HG02588 (cell line): Measurements from ENCODE around the gene NRP2.

ENCODE experiments used
- ATAC-seq: cut with Tn5 transposase; IDR thresholded peaks from one replicate; pipeline ENCODE4 v1.9.1; 2021; ENCODE audit warnings: mild to moderate bottlenecking, moderate library complexity; ENCODE audit not compliant: unreplicated experiment

Gene NRP2

DNA sequence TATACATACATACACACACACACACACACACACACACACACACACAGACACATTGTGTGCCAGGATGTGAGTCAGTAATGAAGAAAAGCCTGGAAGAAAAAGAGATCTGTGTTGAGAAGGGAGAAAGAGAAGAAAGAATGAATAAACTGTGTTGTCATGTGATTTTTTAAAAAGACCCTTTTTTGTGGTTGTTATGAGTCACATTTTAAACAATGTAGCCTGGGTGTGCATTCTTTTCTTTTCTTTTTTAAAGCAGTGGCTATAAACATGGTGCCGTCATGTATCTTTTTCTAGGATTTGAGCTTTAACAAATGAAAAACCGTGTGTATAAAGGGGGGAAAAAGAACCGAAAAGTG, 87.2 kb downstream of the NRP2 start:
- ATAC-seq, result no peak

DNA sequence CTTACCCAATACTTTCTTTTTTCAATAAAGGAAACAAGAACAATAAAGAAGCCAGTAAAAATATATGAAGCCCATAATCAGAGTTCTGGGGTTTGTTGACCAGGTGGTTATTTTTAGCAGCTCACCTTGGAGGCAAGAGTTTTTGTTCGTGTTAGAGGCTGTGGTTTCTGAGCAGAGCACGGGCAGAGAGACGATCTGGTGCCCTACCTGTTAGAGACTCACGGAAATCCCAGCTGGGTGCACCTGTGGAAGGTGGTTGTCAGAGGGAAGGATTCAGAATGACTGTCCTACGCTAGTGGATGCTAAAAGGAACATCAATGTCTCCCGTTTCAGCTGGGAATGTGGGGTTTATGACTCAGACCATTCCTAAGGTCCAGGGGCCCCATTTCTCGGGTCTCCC, 87.6 kb downstream of the NRP2 start:
- ATAC-seq, result no peak

DNA sequence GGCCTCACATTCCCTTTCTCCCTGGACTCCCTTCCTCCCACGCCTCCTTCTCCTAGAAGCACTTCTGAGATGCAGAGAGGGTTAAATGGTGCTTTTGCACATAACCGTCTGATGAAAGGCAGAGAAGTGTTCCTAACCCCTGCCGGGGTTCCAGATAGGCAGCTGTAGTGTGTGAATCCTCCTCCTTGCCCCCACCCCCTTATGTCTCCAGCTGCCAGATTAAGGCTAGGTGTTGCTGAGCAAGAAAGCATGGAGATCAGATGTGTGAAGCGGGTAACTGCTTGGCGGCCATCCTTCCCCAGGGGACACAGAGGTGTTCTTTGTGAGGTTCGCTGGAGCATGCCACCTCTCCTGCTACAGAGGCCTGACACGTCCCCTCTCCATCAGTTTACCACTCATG, 88.3 kb downstream of the NRP2 start:
- ATAC-seq, result no peak

DNA sequence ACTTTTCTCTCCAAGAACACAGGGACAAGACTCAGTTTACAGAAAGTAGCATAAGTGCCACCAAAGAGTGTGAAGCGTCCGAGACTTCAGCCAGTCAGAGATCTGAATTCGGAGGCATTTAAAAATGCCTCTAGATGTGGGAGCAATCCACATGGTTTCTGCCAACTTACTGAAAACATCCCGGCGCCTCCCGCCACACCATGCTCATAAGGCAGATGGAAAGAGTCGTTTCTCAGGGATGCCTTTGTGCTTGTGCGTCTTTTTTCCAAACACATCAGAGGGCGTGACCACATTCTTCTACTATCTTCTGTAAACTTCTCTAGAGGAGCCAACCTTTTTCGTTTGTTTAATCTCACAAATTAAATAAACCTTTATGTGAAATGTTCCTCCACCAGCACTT, 88.7 kb downstream of the NRP2 start:
- ATAC-seq, result no peak

DNA sequence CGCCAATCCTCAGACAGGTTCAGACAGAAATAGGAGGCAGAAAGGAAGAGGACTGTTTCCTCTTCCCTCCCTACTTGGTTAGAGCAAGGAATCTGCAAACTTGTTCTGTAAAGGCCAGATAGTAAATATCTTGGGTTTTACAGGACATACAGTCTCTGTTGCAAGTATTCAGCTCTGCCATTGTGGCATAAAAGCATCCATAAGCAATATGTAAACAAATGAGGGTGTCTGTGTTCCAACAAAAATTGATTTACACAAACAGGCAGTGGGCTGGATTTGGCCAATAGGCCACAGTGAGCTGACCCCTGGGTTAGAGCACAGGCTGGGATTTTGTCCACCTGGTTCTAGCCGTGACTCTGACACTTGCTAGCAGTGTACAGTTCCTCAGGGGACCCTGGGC, 89.4 kb downstream of the NRP2 start:
- ATAC-seq, result no peak

DNA sequence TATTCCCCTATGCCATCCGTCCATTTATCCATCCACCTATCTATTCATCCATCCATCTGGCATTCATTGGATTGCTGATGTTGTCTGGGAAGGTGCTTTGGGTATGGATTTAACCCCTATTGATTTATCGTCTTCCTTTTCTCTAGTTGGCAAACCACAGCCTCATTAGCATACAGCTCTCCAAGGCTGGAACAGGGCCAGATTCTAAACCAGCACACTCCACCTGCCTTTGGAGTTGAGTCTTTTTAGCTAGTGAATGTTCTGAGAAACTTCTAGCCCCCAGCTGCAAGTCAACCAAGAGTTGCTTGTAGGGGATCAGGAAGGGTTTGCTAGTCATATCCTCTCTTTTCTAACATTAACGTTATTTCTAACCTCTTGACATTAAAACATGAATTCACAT, 90.7 kb downstream of the NRP2 start:
- ATAC-seq, result no peak

DNA sequence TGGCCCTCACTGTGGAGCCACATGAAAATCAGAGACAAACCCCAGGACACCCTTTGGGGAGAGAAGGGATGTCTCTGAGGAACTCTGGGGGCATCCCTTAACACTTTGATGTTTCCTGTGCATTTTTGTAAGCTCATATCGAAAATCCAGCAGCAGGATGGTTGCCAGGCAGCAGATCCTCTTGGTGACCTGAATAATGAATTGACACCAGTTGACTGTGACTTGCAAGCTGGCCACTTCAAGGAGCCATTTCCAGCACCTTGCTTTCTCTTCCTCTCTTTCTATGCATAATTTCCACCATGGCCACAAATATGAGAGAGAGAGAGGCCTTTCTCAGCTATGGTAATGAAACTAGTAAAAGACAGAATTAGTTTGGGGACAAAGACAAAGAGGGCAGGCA, 91.7 kb downstream of the NRP2 start:
- ATAC-seq, result no peak

DNA sequence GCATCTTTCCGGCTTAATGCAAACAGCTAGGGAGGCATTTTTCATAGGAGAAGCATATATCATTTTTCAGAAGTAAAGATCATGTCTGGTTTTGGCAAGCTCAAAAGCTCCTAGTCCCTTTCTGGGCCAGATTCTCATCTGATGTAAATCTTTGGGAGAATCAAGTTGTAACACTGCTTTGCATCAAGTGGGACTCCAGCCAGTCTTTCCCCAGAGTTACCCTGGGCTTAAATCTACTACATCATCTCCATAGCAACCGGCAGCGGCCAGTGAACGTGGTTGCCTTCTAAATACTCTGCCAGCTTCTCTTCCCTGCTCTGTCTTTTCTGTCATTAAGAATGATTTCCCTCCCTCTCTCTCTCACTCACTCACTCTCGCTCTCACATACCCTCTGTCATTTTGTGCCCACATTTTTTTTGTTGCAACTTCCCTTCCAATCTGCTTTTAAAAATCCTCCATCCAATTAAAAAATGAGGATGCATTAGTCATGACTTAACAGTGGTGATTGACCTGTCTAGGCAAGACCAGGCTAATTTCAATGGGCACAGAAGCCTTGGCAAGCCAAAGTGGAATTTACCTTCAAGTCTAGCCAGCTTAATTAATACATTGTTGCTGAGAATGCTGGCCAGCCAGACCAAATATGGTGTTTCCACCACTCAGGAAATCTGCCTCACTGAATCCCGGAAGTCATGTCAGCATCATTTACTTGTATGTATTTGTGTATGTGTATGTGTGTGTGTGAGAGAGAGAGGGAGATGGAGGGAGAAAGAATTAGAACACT, 93.0 kb downstream of the NRP2 start:
- ATAC-seq, result no peak

DNA sequence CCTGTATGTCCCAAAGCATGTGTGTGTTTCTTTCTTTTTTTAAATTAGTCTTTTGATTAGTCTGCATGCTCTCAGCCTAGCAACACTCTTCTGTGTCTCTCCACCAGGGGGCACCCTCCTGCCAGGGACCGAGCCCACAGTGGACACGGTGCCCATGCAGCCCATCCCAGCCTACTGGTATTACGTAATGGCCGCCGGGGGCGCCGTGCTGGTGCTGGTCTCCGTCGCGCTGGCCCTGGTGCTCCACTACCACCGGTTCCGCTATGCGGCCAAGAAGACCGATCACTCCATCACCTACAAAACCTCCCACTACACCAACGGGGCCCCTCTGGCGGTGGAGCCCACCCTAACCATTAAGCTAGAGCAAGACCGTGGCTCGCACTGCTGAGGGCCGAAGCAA, 93.8 kb downstream of the NRP2 start:
- no peak for ATAC-seq

DNA sequence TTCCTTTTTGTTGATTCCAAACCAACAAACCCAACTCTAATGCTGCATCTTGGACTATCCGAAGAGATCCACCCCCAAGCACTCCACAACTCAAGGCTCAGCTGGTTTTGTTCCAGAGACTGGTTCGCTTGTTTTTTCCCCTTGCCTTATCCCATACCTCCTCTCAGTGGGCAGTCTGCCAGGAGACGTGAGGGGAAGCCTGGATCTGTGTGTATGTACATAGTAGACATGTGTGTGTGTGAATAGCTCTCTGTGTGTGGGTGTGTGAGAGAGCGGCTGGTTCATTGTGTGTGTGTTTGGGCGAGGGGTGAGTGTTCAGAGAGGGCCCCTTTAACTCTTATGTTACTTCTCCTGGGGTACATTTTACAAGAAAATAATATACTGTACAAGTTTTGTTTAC, 94.4 kb downstream of the NRP2 start:
- no peak for ATAC-seq

DNA sequence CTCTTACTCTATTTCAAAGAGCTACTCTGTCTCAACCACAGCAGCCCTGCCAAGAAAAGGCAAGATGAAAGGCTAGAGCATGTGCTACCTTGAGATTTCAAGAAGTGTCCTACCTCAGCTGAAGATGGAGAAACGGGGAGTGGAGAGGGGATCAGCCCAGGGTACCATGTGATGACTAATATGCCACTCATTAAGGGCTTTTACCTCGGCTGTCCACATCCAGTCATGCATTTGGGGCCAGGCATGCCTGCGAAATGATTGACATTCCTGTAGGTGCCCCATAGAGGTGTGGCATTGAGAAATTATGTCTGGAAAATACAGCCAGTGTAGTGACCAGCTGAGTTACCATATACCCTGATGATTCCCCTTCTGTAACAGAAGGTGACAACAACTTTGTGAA, 96.1 kb downstream of the NRP2 start:
- ATAC-seq, result no peak

DNA sequence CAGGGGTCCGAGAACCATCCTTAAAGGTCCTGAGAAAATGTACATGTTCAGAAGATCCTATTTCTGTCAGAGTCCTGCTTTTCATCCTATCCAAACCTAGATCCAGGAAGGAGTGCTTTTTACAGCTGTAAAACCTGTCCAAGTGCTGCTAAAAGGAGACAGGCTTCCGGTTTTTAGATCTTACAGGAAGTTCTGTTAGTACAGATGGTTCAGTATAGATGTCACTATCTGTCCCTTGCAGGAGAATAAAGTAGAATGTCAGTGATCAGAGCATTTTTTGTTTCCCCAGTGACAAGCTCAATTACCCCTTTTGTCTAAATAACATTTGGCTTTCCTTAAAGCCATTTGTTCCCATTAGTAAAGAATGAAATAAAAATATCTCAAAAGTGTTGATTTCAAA, 98.3 kb downstream of the NRP2 start:
- no peak for ATAC-seq

DNA sequence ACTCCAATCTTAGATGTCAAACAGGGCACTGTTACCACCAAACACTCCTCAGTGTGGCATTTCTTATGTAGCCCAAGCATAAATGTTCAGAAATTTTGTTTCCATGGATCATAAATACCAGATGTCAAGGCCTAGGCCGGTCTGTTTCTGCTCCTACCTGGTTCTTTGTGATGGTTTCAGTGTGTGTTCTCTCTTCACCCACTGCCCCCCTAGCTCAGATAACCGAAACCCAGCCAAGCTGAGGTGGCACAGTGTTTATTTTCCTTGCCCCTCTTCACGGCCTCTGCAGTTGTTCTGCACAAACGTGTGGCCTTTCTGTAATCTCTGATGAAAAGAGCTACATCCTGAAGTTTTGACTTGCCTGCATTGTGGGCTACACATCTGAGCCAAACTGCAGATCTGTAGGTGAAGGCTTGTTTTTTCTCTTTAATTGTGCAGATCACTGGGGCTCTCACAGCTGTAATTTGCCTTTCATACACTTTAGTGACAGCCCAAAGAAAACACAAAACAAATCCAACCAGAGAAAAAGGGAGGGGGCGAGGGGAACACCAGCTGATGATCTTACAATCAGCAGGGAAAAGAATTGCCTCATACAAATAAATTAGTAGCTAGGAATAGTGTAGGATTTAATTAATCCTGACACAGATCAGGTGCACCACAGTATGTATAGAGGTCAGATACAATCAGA, 99.1 kb downstream of the NRP2 start:
- no peak for ATAC-seq

DNA sequence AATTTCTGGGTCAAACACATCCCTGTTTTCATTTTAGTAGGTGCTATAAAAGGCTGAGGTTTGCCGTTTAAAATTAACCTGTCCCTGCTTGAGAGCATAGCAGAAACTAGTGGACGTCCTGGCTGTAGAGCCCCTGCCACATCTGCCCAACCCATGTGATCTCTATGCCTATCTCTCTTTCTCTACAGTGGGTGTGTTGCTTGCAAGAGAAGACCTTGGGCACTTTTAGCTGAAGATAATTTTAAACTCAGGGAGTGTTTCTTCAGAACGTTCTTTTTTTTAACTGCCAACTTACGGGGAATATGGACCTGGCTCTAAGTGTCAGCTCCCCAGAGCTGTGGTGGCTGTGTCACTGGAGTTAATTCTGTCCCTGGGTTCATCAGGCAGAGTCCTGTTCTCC, 100.6 kb downstream of the NRP2 start:
- ATAC-seq, result no peak

DNA sequence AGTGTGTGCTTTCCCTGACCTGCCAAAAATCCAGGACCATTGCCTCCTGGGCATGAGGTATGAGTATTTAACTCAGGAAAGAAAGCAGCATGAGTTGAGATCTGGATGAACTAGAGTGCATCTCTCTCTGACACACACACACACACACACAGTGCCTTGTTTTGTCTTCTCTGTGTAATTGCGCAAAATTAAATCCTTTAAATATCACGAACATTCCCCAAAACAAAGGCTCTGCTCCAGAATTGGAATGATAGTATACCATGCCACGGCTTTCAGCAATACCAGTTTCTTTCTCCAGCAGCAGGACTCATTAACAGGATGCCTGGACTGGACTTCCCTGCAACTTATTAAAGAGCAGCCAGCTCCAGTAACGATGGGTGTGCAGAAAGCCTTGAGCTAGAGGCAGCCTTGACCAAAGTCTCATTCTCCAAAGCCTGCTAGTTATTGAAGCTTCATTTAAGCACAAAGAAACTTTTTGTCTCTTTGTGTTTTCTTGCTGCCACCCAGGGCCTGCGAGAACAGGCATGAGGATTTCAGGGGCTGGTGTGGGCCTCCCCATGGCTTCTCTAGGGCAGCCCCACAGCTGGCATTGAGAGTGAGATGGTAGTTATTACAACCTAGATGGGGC, 101.7 kb downstream of the NRP2 start:
- no peak for ATAC-seq

DNA sequence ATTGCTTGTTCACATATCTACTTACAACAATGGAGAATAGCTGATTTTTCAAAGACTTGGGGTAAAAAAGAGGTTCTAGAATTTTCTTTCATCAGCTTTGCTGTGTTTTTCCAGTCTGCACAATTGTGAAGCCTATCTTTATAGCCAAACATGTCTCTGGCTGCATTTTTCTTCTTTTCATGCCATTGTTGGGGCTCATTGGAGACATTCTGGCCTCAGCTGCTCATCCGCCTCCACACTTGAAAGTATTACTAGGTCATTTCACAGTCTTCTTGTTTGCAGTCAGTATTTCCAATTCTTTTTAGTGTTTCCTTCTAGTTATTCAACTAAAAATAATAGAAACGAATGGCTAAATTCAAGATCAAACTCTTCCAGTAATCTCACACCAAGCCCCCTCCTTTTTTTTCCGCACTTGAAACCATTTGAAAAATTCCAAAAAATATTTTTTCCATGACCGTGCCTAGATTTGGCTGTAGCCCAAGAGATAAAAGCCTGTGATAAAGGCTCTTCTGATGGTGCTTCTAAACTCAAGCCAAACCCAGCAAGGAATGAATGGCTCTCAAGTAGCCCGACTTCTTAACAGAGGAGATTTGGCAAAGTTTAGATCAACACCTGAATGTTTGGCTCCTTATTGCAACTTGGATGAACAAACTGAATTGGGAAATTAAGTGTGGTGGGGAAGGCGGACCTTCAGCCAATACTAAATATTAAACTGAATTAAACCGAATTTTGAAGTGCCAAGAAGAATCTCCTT, 103.4 kb downstream of the NRP2 start:
- no peak for ATAC-seq

DNA sequence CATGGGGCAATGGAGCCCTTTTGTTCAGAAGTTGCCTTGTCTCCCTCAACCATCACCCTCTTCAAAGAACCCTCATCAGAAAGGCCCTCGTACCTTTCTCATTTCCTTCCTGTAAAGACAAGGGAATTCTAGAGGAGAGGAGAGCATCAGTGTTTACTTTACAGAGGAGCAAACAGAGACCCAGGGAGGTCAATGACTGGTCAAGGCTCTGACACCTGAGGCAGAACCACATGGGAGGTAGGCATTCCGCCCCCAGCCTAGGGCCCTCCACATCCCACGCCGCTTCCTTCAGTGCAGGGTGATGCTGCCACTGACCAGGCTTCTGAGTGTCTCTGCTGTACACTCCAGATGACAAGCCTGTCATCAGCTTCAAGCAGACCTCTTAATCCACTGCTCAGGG, 104.7 kb downstream of the NRP2 start:
- no peak for ATAC-seq

DNA sequence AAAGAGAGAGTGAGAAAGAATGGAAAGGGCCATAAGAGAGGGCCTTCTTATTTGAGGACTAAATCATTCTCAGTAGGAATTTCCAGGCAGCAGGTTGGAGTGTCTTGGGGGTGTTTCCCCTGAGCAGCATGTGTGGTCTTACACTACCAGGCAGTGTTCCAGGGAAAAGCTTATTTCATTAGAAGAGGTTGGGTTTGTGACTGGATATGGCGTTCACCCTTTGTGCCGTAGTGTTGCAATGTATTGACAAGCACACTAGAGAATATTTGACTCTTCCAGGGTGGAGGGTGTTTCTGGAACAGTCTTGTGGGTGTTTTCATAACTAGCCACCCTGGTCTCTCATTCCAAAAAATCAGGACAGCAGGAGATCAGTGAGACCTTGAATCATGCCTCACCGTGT, 105.5 kb downstream of the NRP2 start:
- ATAC-seq, result no peak

DNA sequence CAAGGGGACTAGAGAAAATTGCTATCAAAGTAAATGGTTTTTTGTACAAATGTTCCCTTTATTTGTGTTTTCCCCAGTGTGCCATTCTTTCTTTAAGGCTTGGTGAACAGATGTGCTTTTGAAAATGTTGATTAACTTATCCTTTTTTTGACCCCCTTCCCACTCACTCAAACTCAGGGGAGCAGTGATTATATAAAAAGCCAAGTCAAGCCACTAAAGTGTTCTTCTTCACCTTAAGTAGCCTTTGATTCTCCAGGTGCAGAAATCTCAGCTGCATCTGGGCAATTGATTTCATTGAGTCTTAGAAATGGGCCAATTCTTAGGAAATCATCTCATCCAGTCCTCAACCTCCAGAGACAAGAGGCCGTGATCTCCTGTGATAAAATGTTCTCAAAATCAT, 107.6 kb downstream of the NRP2 start:
- ATAC-seq, result no peak

DNA sequence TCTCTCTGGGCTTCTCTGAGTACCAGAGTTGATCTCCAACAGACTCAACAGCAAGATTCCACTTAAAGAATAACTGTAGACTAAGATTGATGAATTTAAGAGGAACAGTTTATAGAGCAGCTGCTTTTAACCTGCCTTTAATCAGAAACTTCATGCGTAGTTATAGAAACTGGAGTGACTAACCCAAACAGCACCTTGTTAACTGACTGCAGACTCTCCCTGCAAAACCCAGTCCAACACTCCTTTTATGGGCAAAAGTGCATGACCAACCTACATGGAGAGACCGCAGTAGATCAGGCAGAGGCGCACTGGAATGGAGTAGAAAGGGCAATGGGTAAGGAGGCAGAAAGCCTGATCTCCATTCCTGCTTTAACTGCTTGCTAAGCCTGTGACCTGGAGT, 110.6 kb downstream of the NRP2 start:
- no peak for ATAC-seq

DNA sequence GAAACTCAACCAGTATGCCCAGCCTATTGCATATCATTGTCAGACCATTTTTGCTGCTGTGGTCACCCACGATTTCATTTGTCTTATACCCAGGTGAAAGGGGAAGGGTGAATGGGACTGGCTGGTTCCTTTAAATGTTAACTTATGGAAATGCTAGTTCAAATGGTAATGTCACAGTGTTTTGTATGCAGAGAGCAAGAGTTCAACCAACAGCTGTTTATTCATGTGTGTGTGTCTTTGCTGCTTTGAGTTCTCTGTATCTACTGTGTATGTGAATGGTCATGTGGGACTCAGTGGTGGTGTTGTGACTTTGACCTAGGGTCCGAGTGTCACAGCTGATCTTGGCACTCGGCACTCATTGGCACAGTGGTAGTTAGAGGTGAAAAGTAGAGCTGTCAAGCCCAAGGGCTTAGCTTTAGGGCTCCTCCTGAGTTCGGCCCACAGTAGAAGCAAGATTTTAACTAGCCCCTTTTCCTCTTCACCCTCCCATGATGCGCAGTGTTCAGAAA, 114.6 kb downstream of the NRP2 start:
- no peak for ATAC-seq

DNA sequence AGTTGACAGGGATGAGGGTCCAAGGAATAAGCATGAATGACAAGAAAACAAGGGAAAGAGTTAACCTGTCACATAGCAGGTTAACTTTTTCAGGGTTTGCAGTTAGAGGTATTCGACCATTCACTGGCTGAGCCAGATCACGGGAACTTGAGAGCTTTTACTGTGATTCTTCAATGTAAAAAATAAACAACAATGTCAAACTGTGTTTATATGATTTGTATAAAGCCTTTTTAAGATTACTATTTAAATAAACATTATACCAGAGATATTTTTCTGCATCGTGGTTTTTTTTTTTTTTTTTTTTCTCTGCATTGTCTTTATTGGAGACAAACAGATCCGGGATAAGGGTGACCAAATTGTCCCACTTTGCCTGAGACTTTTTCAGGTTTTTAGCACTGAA, 115.6 kb downstream of the NRP2 start:
- no peak for ATAC-seq
